Stimulated activated CD8-positive, alpha-beta memory T cell treated with anti-CD3 and anti-CD28 coated beads, Interleukin-7, amount 100 ng/mL, for 1 hour (primary cell): ENCODE data around the gene RGS9.

ENCODE experiments used
- DNase-seq, 2 donors: peaks; one replicate each; pipeline ENCODE4 v3.0.0-alpha.2; 2020; ENCODE audit warnings: low read depth in 2 of 2

Gene RGS9

GRCh38 chr17:65260626-65261025, 123.5 kb downstream of the RGS9 start:
- no peak for DNase-seq

- no peak for DNase-seq
Measured at GRCh38 chr17:65261152-65261551, 124.0 kb downstream of the RGS9 start.

DNA sequence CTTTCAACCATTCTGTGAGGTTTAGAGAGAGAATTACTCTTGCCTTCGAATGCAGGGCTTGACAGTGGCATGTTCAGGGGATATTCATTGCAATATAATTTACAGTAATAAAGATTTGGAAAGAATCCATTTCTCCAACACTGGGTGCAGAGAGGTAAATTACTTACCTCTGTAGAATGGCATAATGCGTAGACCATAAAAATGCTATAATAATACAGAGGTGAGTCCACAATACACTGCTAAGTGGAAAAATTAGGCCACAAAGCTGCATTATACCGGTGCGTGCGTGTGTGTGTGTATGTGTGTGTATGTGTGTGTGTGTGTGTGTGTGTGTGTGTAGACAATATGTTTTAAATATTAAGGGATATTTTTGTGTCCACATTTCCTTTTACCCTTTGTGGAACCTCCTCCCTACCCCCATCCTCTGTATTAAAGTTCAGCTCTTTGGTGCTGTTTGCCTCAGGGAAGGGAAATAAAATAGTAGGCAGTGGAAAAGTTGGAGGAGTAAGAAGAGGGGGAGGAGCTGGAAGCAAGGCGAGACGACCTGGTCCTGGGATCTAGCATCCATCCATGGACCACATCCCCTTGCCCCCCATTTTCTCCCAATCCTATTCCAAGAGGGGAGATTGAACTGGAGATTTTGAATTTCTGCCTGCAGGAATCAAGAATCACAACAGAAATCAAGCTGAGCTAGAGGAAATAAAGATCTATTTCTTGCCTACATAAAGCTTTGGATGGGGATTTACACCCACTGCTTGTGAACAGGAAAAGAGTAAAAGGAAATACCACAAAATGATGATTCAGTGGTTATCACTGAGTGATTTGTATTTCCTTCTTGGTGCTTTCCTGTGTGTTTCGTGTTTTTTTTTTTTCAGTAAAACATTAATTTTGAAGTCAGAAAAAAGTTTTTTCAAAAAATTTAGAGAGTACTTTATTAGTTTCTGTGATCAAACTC, 124.8 kb downstream of the RGS9 start:
- DNase-seq = no peak

DNA sequence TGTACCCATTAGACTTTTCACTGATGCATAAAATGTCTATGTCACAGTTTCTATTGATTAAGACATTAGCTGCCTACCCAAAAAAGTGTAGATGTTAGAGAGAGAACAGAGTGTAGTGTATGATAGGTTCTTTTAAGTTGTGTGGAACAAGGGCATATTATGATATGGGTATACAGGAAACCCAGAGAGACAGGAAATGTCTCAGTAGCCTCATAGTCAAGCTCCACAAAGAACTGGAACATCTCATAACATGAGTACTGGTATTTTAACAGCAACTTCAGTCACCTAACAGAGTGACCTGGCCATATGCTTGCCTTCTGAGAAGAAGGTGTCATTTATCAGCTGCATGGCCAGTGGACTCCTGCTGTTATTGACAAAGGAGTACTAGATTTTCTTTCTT, 128.1 kb downstream of the RGS9 start:
- no peak for DNase-seq

GRCh38 chr17:65268832-65269231, 131.7 kb downstream of the RGS9 start:
- DNase-seq = no peak

DNA sequence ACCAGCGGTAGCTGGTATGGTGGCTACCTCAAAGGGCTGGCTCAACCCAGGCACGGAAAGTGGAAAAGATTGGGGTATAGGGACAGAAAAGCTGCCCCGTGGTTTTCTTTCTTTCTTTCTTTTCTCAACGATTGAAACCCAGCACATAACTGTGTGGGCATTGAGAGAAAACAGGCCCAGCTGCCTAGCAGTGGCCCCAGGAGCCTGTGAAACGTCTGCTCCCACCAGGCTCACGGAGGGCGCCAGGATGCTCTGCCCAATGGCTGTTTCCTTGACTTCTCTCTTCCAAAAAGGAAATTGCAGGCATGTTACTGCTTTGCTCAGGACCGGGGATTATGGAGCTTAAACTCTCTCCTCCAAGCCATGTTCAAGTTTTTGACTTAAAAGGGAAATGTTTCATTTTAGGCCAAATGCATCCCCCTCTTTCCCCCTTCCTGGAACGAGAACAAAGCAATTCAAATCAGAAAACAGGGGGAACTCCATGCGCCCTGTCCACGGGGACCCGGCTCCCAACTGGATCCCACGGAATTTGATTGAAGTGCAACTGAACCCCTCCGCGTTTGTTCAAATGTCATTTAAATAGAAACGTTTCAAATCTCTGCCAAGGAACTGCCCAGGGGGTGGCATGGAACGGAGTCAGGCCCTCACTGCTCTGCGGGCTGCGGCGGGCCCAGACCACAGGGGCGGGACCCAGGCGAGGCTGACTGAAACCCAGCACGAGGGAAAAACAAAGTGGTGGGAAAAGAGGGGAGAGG, 133.5 kb downstream of the RGS9 start:
- no peak for DNase-seq

- no peak for DNase-seq
Measured at GRCh38 chr17:65271296-65271695, 134.1 kb downstream of the RGS9 start.
